Sigmoid colon (tissue), 7 donors: ENCODE measurements around the gene DPP3. TPM values are rescaled to one million over a fixed set of nuclear protein-coding genes. Genes with fewer than 3 reads are reported as not detected.
"Not testable (repeated sequence)": the region's sequence is repeated elsewhere in the genome, so short reads cannot be mapped to it uniquely, and the experiment has no call there.

ENCODE experiments used
- DNase-seq: peaks from one replicate; pipeline ENCODE4 v3.0.0-alpha.2; 2019
- H3K27ac ChIP-seq, 4 donors: fragments of 200-600 bp; sonication (generic); one replicate each; pipeline ENCODE4 v1.5.1; 2016 to 2019; ENCODE audit warnings: mild to moderate bottlenecking in 1 of 4
- H3K27me3 ChIP-seq, 3 donors: fragments of 200-600 bp; sonication (generic); one replicate each; pipeline ENCODE4 v1.5.1; 2019; ENCODE audit warnings: mild to moderate bottlenecking in 1 of 3
- H3K36me3 ChIP-seq, 4 donors: fragments of 200-600 bp; sonication (generic); one replicate each; pipeline ENCODE4 v1.5.1; 2016 to 2019
- H3K4me1 ChIP-seq, 4 donors: fragments of 200-600 bp; sonication (generic); one replicate each; pipeline ENCODE4 v1.5.1; 2017 to 2019
- H3K4me3 ChIP-seq, 4 donors: fragments of 200-600 bp; sonication (generic); one replicate each; pipeline ENCODE4 v1.5.1; 2017 to 2019; ENCODE audit warnings: mild to moderate bottlenecking in 2 of 4, moderate library complexity in 1 of 4
- H3K9me3 ChIP-seq, 4 donors: fragments of 200-600 bp in 3 of 4; sonication (generic) in 3 of 4; one replicate each; pipeline versions ENCODE4 v1.5.1 to v1.6.1; 2013 to 2019
- EP300 ChIP-seq, 4 donors: sonication (generic); formaldehyde crosslinking; IDR thresholded peaks; one replicate each; pipeline ENCODE4 v1.6.1; 2017; ENCODE audit warnings: antibody characterized with exemption in 4 of 4
- POLR2A ChIP-seq, 2 donors: fragments of 450-650 bp; IDR thresholded peaks; one replicate each; pipeline ENCODE4 v1.6.1; 2016; ENCODE audit warnings: antibody characterized with exemption in 2 of 2, mild to moderate bottlenecking in 2 of 2, moderate library complexity in 2 of 2
- POLR2AphosphoS5 ChIP-seq, 4 donors: sonication (generic); formaldehyde crosslinking; IDR thresholded peaks; one replicate each; pipeline ENCODE4 v1.6.1; 2017; ENCODE audit warnings: antibody characterized with exemption in 4 of 4
- WGBS, 2 donors: extraction: QIAGEN DNeasy Blood & Tissue Kit; methylation state at CpG; one replicate each; pipeline ENCODE4 v1.1.7; 2013; 5-methylcytosine and 5-hydroxymethylcytosine counted together
- intact Hi-C: fragments of 100-400 bp; cut with DNase I; formaldehyde crosslinking; loops from one replicate; pipeline ENCODE4 v1.15.1; 2023
- polyA plus RNA-seq, 3 donors: library from polyadenylated mRNA; stranded (reverse); fragments of 200-250 nt; gene quantifications; one replicate each; pipeline ENCODE4 v1.2.3, GENCODE V29; 2013
- total RNA-seq, 4 donors: library from RNA; depleted of rRNA; stranded (reverse); fragments of >200 nt; gene quantifications; one replicate each; pipeline ENCODE4 v1.1.0, GENCODE V29; 2016
- TF ChIP-seq, protein P1 (sequence below), 4 experiments: fragments of 450-650 bp in 3 of 4; fragments of 200-600 bp in 1 of 4; IDR thresholded peaks; one replicate each; pipeline ENCODE4 v1.5.1; 2016 to 2019; ENCODE audit warnings: antibody characterized with exemption in 4 of 4, mild to moderate bottlenecking in 3 of 4, moderate library complexity in 2 of 4
- donor health status: healthy with polysubstance abuse.
- donor health status: Bipolar disorder and iron deficiency.
- donor health status: healthy.

DPP3 gene, protein sequence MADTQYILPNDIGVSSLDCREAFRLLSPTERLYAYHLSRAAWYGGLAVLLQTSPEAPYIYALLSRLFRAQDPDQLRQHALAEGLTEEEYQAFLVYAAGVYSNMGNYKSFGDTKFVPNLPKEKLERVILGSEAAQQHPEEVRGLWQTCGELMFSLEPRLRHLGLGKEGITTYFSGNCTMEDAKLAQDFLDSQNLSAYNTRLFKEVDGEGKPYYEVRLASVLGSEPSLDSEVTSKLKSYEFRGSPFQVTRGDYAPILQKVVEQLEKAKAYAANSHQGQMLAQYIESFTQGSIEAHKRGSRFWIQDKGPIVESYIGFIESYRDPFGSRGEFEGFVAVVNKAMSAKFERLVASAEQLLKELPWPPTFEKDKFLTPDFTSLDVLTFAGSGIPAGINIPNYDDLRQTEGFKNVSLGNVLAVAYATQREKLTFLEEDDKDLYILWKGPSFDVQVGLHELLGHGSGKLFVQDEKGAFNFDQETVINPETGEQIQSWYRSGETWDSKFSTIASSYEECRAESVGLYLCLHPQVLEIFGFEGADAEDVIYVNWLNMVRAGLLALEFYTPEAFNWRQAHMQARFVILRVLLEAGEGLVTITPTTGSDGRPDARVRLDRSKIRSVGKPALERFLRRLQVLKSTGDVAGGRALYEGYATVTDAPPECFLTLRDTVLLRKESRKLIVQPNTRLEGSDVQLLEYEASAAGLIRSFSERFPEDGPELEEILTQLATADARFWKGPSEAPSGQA
- 10 to 100 TPM in 1 of 4 donors, 1 to 10 TPM in 3; 5.1 to 15.5 (median 9.4) TPM for total RNA-seq
- polyA plus RNA-seq, result 10 to 100 TPM; 33.0 to 86.5 (median 66.6) TPM

DNA sequence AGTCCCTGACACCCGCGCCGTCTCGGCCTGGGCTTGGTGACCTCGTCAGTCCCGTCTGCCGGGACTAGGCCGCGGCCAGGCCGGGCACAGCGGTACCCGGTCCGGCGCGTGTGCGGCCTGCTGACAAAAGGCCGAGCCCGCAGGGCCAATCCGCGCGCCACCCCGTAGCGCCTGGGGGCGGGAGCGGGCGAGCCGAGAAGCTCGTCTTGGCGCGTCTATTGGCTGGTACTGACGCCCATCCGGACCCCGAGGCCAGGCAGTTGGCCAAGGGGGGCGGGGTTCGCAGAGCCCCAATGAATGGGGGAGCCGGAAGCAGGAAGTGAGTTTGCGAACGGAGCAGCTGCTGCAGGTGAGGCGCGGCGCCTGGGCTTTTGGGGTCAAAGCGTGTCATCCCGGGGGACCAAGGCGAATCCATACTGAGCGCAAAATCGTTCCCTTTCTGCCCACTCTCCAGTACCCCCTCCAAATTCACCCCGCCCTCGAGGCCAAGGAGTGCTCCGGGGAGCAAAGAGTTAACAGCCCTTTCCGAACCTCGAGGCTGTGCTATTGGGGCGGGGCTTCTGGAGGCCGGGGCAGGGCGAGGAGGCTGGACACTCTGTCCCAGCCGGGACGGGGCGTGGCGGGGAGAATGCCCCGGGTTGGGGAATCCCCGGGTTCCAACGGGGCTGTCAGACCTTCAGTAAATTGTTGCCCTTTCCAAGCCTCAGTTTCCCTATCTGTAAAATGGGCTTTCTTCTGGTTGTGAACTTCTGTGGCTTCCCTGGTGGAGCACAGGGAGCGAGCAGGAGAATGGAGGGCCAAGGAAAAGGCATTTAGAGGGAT, at the start of gene DPP3:
Gene DPP3, plus strand, starts transcription at position 318 of the 822 bp plus-strand sequence. CDS start 1,767 bp downstream, outside the sequence.
- intact Hi-C loops, result no loop called here
- peak within 1 kb of the TSS; percentile 90 to 93 (median 92) for H3K27ac ChIP-seq
- H3K36me3 ChIP-seq, result peaks cover 0 to 26% (median 1%) of the 10 kb centered on the region in 4 donors
- DNase-seq, result peak; percentile 99
- WGBS, 2 donors, result 1% methylated on average over 62 of the region's 62 CpGs
- no peak for TF ChIP-seq EP300 (IDR thresholded peaks at IDR 0.05)
- TF ChIP-seq POLR2A (IDR thresholded peaks at IDR 0.05), result peak; percentile 86 to 88
- TF ChIP-seq POLR2AphosphoS5 (IDR thresholded peaks at IDR 0.05), result peak; percentile 83 to 95 (median 93)
- TF ChIP-seq, protein P1, sequence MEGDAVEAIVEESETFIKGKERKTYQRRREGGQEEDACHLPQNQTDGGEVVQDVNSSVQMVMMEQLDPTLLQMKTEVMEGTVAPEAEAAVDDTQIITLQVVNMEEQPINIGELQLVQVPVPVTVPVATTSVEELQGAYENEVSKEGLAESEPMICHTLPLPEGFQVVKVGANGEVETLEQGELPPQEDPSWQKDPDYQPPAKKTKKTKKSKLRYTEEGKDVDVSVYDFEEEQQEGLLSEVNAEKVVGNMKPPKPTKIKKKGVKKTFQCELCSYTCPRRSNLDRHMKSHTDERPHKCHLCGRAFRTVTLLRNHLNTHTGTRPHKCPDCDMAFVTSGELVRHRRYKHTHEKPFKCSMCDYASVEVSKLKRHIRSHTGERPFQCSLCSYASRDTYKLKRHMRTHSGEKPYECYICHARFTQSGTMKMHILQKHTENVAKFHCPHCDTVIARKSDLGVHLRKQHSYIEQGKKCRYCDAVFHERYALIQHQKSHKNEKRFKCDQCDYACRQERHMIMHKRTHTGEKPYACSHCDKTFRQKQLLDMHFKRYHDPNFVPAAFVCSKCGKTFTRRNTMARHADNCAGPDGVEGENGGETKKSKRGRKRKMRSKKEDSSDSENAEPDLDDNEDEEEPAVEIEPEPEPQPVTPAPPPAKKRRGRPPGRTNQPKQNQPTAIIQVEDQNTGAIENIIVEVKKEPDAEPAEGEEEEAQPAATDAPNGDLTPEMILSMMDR (IDR thresholded peaks at IDR 0.05), result no peak
- H3K4me3 ChIP-seq, result peak within 1 kb of the TSS; percentile 56 to 75 (median 64)
- H3K9me3 ChIP-seq, result no peaks in the 10 kb centered on the region
- H3K4me1 ChIP-seq, result peaks cover 0 to 21% (median 11%) of the 10 kb centered on the region in 4 donors
- H3K27me3 ChIP-seq, result no peaks in the 10 kb centered on the region

DNA sequence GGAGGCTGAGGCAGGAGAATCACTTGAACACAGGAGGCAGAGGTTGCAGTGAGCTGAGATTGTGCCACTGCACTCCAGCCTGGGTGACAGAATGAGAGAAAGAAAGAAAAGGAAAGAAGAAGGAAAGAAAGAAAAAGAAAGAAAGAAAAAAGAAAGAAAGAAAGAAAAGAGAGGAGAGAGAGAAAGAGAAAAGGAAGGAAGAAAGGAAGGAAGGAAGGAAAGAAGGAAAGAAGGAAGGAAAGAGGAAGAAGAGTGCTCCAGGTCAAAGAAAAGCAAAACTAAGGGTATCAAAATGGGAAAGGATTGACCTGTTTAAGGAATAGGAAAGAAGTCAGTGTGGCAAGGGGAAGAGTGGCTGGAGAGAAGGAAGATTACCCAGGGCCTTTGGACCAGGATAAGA, 48.9 kb upstream of the DPP3 start:
- peaks cover 0 to 42% (median 17%) of the 10 kb centered on the region in 4 donors for H3K36me3 ChIP-seq
- H3K4me3 ChIP-seq, H3K27me3 ChIP-seq, intact Hi-C loops, DNase-seq, H3K27ac ChIP-seq, H3K9me3 ChIP-seq, H3K4me1 ChIP-seq: not testable (repeated sequence)

DNA sequence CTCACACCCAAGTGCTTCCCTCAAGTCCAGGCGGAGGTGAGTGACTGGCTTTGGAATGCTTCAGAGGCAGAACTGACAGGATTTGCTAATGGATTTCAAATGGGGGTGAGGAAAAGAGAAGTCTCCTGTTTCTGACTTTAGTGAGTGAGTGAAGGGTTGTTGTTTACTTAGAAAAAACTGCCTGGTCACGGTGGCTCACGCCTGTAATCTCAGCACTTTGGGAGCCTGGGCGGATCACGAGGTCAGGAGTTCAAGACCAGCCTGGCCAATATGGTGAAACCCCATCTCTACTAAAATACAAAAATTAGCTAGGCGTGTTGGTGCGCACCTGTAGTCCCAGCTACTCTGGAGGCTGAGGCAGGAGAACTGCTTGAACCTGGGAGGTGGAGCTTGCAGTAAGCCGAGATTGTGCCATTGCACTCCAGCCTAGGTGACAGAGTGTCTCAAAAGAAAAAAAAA, 48.3 kb upstream of the DPP3 start:
- peaks cover 0 to 42% (median 16%) of the 10 kb centered on the region in 4 donors for H3K36me3 ChIP-seq
- 82 to 87% methylated on average over 8 of the region's 8 CpGs for WGBS, 2 donors
- H3K9me3 ChIP-seq, H3K4me1 ChIP-seq, H3K27me3 ChIP-seq, H3K4me3 ChIP-seq, DNase-seq, intact Hi-C loops, H3K27ac ChIP-seq: not testable (repeated sequence)

DNA sequence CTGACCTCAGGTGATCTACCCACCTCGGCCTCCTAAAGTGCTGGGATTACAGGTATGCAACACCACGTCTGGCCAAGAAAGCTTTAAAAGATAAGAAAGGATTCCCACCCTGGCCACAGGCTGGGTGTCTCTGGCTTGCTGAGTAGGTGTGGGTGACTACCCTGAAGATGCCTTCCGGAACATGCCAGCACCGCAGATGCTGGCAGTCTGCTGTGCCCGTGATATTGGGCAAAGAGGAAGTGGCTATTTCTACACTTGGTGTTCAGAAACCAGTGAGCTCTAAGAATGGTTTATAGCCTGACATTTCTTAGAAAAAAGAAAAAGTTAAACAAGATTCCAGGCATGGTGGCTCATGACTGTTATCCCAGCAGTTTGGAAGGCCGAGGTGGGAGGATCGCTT, 47.6 kb upstream of the DPP3 start:
- WGBS, 2 donors, result 90 to 93% methylated on average over 7 of the region's 7 CpGs

DNA sequence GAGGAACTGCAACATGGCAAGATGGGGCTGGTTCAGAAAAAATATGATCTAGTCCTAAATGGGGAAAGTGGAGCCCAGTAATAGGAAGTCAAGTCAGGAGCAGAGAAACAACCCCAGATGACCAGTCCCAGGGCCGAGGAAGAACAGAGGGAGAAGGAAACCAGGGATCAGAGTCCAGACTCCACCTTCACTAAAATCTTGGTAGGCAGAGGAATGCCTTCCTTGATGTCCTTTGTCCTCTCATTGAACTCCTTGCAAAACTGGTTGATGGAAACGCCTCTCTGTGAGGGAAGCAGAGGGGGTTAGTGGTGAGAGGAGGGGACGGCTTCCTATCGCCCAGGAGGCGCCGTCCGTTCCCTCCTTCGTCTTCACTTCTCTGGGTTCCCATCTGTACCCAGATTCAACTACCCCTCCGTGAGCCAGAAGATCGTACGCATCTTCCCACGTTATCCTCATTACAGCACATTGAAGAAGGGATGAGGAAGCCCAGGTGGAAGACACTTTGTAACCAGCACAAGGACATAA, 42.2 kb upstream of the DPP3 start:
- TF ChIP-seq POLR2A (IDR thresholded peaks at IDR 0.05) (no peak), POLR2AphosphoS5 (IDR thresholded peaks at IDR 0.05) (no peak), EP300 (IDR thresholded peaks at IDR 0.05) (no peak)
- TF ChIP-seq, protein P1 (IDR thresholded peaks at IDR 0.05), result no peak
- H3K27me3 ChIP-seq, result no peaks in the 10 kb centered on the region
- intact Hi-C loops, result loop anchor here (2.0 kb wide), 1 partner anchor 27 kb away; no protein-coding TSS in a partner anchor
- peaks cover 0 to 32% (median 16%) of the 10 kb centered on the region in 4 donors for H3K36me3 ChIP-seq
- H3K4me3 ChIP-seq, result peak overlapping the region; percentile 54 to 88 (median 74)
- H3K4me1 ChIP-seq, result peaks cover 0 to 10% (median 8%) of the 10 kb centered on the region in 4 donors
- no peak for DNase-seq
- WGBS, 2 donors, result 2 to 8% methylated on average over 12 of the region's 12 CpGs
- H3K27ac ChIP-seq, result peak overlapping the region; percentile 83 to 90 (median 87)
- peaks cover 0 to 5% (median 0%) of the 10 kb centered on the region in 4 donors for H3K9me3 ChIP-seq

More for the DNA sequence above, 47.6 kb upstream of the DPP3 start:
- intact Hi-C loops, result no loop called here
- no peaks in the 10 kb centered on the region for H3K9me3 ChIP-seq
- TF ChIP-seq POLR2AphosphoS5 (IDR thresholded peaks at IDR 0.05), result no peak
- no peak for TF ChIP-seq EP300 (IDR thresholded peaks at IDR 0.05)
- TF ChIP-seq POLR2A (IDR thresholded peaks at IDR 0.05), result no peak
- TF ChIP-seq, protein P1 (IDR thresholded peaks at IDR 0.05), result no peak
- H3K27ac ChIP-seq, result no peak overlapping the region
- no peak overlapping the region for H3K4me3 ChIP-seq
- no peaks in the 10 kb centered on the region for H3K27me3 ChIP-seq
- peaks cover 0 to 43% (median 16%) of the 10 kb centered on the region in 4 donors for H3K36me3 ChIP-seq
- no peak for DNase-seq
- H3K4me1 ChIP-seq, result peaks cover 0 to 2% (median under 1%) of the 10 kb centered on the region in 4 donors
